Middle frontal gyrus (tissue), 1 donor: ENCODE data around the gene STARD3.

Experiments
- DNase-seq: peaks from one replicate; pipeline ENCODE4 v3.0.0-alpha.2; 2015; ENCODE audit warnings: low spot score; ENCODE audit errors: extremely low spot score

The STARD3 gene

GRCh38 chr17:39658346-39658745 is 21.4 kb downstream of the STARD3 start:
- no peak for DNase-seq

DNA sequence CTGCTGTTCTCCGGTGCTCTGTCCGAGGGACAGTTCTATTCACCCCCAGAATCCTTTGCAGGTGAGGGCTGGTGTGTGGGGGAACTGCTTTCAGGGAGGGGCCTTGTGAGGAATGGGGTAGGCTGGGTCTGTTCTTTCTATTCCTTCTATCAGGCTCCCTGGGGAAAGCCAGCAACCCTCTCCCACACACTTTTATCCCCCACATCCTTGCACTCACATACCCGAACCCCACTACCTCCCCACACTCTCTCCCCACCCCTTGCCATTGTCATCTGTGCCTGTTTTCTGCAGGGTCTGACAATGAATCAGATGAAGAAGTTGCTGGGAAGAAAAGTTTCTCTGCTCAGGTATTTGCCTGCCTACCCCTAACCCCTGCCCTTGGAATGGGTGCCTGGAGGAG is 21.8 kb downstream of the STARD3 start:
- no peak for DNase-seq

DNA sequence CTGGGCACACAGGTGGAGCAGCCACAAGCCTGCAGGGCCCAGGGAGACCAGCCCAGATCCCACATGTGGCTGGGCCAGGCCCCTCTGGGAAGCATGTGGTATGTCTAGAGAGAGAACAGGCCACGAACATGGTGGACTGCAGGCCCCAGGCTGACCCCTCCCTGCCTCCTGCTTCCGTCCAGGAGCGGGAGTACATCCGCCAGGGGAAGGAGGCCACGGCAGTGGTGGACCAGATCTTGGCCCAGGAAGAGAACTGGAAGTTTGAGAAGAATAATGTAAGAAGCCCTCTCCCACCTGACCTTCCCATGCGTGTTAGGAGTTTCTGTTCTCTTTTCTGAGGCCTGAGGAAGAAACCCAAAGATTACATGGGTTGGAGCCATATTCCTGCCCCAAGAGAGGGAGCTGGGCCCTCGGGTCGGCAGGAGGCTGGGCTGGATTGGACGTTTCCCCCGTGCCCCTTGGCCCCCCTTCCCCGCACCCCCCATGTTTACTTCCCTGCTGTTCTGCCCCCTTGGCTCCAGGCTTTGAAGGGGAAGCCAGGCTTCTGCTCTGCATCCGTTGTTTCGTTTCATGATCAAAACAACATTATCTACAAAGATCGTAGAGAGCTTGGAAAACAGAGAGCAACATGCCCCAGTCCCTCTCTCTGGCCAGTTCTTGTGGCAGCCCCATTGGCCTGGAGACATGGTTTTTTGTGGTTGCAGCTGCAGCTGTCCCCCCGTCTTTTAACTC is 22.5 kb downstream of the STARD3 start:
- DNase-seq, result no peak

DNA sequence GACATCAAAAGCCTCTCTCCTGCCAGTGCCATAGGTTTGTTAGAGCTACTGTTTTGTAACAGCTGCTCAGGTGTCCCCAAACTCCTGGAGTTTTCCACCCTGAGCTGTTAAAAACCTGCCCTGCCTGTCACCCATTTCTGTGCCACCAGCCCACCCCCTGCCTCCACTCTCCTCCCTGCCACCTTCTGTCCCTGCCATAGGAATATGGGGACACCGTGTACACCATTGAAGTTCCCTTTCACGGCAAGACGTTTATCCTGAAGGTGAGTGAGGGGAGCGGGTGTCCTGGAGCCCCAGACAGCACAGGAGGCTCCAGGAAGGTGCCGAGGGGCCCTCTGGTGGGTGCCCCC is 23.0 kb downstream of the STARD3 start:
- DNase-seq, result no peak

DNA sequence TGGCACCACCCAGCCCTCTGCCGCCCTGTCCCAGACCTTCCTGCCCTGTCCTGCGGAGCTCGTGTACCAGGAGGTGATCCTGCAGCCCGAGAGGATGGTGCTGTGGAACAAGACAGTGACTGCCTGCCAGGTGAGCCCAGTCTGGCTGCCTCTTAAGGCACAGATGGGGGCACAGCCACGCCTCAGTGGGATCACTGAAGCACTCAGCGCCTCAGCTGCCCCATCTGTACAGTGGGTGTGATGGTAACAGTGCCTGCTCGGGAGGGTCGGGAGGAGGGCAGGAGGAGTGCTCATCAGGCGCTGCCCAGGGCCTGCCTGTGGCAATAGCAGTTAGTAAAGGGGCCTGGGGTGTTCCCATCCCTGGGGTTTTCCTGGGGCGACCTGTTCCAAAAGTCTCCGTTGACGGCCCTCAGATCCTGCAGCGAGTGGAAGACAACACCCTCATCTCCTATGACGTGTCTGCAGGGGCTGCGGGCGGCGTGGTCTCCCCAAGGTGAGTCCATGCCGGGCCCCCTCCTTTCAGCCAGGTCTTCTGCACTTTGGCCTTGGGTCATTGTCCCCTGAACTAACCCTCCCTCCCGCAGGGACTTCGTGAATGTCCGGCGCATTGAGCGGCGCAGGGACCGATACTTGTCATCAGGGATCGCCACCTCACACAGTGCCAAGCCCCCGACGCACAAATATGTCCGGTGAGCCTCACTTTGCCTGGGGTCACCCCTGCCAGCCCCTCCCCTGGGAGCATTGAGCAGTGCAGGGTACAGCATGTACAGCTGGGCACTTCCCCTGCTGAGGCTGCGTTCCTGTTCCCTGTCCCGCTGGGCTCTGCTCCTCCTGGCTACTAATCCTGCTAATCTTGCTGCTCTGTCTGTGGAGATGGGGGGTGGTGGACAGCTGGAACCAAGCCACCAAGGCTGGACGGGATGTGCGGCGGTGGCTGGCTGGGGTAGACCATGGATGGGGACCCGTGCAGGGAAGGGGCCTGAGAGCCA is 23.7 kb downstream of the STARD3 start:
- DNase-seq, result no peak

DNA sequence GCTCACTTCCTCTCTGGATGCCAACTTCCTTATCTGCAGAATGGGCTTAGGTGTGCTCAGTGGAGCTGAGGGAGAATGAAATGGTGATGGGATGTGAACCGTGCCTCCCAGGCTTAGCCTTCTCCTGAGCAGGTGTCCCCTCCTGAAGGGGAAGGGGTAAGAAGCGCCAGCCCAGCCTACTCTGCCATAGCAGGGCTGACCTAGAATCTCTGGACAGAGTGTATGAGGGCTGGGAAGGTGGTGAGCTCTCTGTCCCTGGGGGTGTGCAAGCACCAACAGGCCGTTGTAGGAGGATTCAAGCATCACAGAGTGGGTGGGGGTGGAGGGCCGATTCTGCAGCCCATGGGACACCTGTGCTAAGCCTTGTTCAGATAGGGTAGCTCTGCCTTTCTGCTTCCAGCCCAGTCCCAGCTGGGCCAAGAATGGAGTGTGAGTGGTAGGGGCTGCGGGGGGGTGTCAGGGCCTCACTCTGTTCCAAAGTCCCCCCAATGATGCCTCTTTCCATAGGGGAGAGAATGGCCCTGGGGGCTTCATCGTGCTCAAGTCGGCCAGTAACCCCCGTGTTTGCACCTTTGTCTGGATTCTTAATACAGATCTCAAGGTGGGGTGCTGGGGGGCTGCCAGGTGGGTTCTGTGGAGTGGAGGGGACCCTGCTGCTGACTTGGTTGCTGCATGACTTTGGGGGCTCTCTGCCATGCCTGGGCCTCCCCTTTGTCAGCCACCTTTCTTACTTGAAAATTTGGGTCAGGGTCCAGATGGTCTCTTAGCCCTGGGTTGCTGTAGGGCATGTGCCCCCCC is 25.0 kb downstream of the STARD3 start:
- no peak for DNase-seq

- no peak for DNase-seq
These were observed 25.8 kb downstream of the STARD3 start for GRCh38 chr17:39662551-39663339.

- no peak for DNase-seq
These were observed 26.4 kb downstream of the STARD3 start for GRCh38 chr17:39663340-39663687.

DNA sequence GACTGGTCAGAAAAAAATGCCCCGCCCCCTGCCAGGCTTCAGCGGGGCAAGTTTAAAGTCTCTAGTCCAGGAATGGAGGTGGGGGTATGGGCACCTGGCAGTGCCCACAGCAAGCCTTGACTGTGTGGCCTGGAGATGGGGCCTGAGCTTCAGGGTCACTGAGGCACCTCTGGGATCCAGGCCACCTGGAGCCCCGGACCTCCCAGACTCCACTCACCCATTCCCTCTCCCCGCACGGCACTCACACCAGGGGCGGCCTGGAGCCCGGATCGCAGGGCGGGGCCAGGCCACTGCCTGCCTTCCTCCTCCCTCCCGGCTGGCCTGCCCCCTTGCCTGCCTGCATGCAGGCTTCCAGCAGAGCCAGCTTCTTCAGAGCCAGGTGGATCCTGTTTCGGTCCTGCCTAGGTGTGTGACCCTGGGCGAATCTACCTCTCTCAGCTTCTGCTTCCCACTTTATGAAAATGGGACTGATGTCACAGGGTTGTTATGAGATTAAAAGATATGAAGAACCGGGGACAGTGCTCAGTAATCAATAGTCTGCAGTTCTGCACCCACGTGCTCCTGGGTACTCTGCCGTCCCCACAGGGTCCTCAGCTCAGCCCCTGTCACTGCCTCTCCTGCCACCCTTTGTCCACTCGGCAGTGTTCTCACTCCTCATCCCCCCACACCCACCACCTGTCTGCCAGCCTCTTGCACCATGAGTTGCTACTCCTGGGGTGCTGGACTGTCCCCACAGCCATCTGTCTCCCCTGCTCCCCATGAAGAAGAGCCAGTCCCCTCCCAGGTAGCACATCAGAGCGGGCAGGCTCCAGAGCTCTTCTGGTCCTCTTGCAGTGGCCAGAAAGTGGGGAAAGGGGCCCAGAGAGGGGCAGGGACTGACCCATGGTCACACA is 27.0 kb downstream of the STARD3 start:
- no peak for DNase-seq

DNA sequence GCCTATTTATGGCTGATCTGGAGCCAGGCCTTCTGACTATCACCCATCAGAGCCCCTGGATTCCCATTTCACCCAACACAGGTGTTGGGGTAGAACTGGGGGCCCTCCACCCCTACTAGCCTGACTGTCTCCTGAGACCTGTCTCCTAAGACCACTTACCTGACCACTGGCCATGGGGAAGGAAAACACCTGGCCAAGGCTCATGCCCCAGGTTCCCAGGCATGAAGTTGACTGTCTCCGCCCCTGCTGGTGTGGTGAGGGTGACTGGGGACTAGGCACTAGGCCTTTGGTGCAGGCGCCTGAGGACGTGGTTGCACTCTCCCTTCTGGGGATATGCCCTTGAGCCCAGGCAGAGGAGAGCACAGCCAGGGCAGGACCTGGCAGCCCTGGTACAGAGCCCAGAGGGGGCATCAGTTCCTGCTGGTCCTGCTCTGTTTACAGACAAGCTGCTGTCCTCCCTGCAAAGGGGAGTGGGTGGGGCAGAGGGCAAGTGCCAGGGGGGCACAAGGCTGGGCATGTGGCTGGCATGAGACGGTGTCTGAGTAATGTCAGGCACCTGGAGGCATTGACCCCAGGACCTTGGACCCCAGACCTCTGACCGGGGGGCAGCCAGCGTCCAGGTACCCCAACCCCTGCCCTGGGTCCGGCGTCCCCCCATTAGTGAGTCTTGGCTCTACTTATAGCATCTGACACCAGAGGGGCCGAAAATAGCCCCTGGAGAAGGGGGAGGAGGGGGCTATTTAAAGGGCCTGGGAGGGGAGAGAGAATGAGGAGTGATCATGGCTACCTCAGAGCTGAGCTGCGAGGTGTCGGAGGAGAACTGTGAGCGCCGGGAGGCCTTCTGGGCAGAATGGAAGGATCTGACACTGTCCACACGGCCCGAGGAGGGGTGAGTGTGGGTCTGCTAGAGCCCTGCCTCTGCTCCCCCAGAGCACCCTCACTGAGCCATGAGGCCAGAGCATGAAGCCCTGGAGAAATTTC is 27.9 kb downstream of the STARD3 start, which contains the start of gene TCAP:
TSS of gene TCAP (plus strand) at position 769 of the 981 bp plus-strand sequence. CDS start at position 780, 11 bp downstream.
- DNase-seq, result no peak

GRCh38 chr17:39665642-39666224 is 28.8 kb downstream of the STARD3 start:
- no peak for DNase-seq

DNA sequence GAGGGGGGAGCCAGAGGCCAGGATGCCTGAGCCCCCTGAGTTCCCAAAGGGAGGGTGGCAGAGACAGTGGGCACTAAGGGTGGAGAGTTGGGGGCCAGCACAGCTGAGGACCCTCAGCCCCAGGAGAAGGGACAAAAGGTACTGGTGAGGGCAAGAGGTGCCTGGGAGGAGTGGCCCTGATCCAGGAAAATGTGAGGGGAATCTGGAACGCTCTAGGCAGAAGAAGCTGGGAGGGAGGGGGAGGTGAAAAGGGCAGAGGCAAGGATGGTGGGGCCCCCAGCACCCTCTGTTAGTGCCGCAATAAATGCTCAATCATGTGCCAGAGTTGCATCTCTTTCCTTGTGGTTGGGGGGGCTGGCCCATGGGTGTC is 29.3 kb downstream of the STARD3 start:
- DNase-seq, result no peak

- DNase-seq, result no peak
These were observed 29.8 kb downstream of the STARD3 start for GRCh38 chr17:39666601-39667261.

DNA sequence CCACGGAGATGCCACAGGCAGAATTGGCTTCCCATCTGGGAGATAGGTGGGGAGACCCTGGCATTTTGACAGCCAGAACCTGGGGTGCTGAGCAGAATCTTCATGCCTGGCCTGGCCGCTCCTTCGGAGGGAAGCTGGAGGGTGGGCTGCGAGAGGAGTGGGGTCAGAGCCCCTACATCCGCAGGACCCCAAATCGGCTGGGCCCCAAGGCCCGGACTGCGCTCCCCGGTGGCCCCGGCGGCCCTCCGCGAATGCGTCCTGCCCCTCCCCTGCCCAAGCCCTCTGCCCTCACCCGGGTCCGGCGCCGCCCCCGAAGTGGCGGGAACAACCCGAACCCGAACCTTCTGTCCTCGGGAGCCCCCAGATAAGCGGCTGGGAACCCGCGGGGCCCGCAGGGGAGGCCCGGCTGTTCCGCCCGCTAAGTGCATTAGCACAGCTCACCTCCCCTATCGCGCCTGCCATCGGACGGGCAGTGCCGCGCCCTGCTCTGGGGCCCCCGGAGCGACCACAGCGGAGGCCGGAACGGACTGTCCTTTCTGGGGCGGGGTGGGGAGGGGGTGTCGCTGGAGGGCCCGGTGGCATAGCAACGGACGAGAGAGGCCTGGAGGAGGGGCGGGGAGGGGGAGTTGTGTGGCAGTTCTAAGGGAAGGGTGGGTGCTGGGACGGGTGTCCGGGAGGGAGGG is 30.5 kb downstream of the STARD3 start:
- no peak for DNase-seq

- DNase-seq, result no peak
These were observed 31.3 kb downstream of the STARD3 start, which contains the start of gene PNMT for GRCh38 chr17:39667945-39668924. Gene PNMT, plus strand, starts transcription at chr17:39668453. Its CDS starts 23 bp downstream, at chr17:39668476.
